OCI-LY7 (cell line): ENCODE results near the gene MAT2B.

Source experiments
- CTCF ChIP-seq: fragments of 200-600 bp; sonication (generic); conservative IDR thresholded peaks from 2 replicates; pipeline ENCODE4 v1.5.1; 2014; ENCODE audit warnings: mild to moderate bottlenecking, antibody characterized with exemption, low read length, moderate library complexity, mixed read lengths
- EZH2phosphoT487 ChIP-seq: fragments of 200-600 bp; sonication (generic); IDR thresholded peaks from 2 replicates; pipeline ENCODE4 v1.6.1; 2018; ENCODE audit warnings: low read depth, borderline replicate concordance, mild to moderate bottlenecking, mixed run types, antibody characterized with exemption, low read length, moderate library complexity, mixed read lengths

GRCh38 chr5:163566678-163567077 is 61.3 kb downstream of the MAT2B start:
- no peak for TF ChIP-seq CTCF
- TF ChIP-seq EZH2phosphoT487: no peak
